RWPE2 (cell line): Measurements from ENCODE around the gene ELP6.

Source experiments
- ATAC-seq: fragments of 200-7000 bp; cut with Tn5 transposase; 3 replicates; pipeline ENCODE4 v1.9.1; 2021; ENCODE audit warnings: low read depth
- DNase-seq: peaks from one replicate; pipeline ENCODE4 v3.0.0-alpha.2; 2020; ENCODE audit warnings: low spot score
- H3K27ac ChIP-seq: fragments of 450-650 bp; 2 replicates; pipeline ENCODE4 v1.5.1; 2017; ENCODE audit warnings: mild to moderate bottlenecking; ENCODE audit not compliant: poor library complexity, severe bottlenecking
- H3K27me3 ChIP-seq: fragments of 250-450 bp; sonication (Bioruptor Pico); 2 replicates; pipeline ENCODE4 v1.5.1; 2021; ENCODE audit warnings: mild to moderate bottlenecking, moderate library complexity; ENCODE audit not compliant: insufficient read depth, poor library complexity, severe bottlenecking
- H3K36me3 ChIP-seq: fragments of 250-450 bp; sonication (Bioruptor Pico); 2 replicates; pipeline ENCODE4 v1.5.1; 2020; ENCODE audit warnings: low read depth, mild to moderate bottlenecking, moderate library complexity
- H3K4me1 ChIP-seq: fragments of 250-450 bp; sonication (Bioruptor Pico); 2 replicates; pipeline ENCODE4 v1.5.1; 2021; ENCODE audit warnings: mild to moderate bottlenecking, moderate library complexity; ENCODE audit not compliant: insufficient read depth, poor library complexity, severe bottlenecking
- H3K4me3 ChIP-seq: fragments of 250-450 bp; sonication (Bioruptor Pico); 2 replicates; pipeline ENCODE4 v1.5.1; 2021; ENCODE audit warnings: mild to moderate bottlenecking, moderate library complexity; ENCODE audit not compliant: severe bottlenecking
- H3K9me3 ChIP-seq: fragments of 250-450 bp; sonication (Bioruptor Pico); 2 replicates; pipeline ENCODE4 v1.5.1; 2021; ENCODE audit warnings: mild to moderate bottlenecking, moderate library complexity; ENCODE audit not compliant: severe bottlenecking
- TF ChIP-seq, protein P1 (sequence below): fragments of 450-650 bp; IDR thresholded peaks from one replicate; pipeline ENCODE4 v1.5.1; 2017; ENCODE audit warnings: mild to moderate bottlenecking, moderate library complexity; ENCODE audit not compliant: poor library complexity, severe bottlenecking

Gene ELP6

GRCh38 chr3:47495886-47496285, 17.6 kb downstream of the ELP6 start:
- DNase-seq (no peak), ATAC-seq (no peak)
- H3K36me3 ChIP-seq: peaks cover 40% of the 10 kb centered on the region
- no peaks in the 10 kb centered on the region for H3K27me3 ChIP-seq
- H3K27ac ChIP-seq: no peak overlapping the region
- TF ChIP-seq, protein P1, sequence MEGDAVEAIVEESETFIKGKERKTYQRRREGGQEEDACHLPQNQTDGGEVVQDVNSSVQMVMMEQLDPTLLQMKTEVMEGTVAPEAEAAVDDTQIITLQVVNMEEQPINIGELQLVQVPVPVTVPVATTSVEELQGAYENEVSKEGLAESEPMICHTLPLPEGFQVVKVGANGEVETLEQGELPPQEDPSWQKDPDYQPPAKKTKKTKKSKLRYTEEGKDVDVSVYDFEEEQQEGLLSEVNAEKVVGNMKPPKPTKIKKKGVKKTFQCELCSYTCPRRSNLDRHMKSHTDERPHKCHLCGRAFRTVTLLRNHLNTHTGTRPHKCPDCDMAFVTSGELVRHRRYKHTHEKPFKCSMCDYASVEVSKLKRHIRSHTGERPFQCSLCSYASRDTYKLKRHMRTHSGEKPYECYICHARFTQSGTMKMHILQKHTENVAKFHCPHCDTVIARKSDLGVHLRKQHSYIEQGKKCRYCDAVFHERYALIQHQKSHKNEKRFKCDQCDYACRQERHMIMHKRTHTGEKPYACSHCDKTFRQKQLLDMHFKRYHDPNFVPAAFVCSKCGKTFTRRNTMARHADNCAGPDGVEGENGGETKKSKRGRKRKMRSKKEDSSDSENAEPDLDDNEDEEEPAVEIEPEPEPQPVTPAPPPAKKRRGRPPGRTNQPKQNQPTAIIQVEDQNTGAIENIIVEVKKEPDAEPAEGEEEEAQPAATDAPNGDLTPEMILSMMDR: no peak
- no peak overlapping the region for H3K4me3 ChIP-seq
- no peaks in the 10 kb centered on the region for H3K4me1 ChIP-seq
- H3K9me3 ChIP-seq: no peaks in the 10 kb centered on the region

DNA sequence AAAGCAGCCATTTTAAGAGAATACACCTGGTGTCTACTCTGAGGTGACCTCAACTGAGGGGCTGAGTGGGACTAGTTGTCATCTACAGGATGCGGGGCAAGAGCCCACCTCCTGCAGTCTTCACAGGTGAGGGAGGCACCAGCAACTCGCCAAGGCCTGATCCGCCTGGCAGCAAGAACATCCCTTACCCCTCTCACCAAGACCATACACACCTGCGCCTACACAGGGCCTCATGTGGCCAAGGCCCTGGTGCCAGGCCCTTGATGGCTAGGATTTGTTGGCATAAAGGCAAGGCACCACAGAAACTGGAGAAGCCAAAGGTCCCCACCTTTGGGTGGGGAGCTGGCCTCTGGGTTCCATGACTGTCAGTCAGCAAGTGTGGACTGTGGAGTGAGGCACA, 18.4 kb downstream of the ELP6 start:
- Histone ChIP-seq H3K27ac (no peak overlapping the region), H3K36me3 (peaks cover 32% of the 10 kb centered on the region), H3K9me3 (no peaks in the 10 kb centered on the region), H3K4me1 (no peaks in the 10 kb centered on the region), H3K27me3 (no peaks in the 10 kb centered on the region), H3K4me3 (no peak overlapping the region)
- TF ChIP-seq, protein P1: no peak
- no peak for ATAC-seq
- no peak for DNase-seq

- TF ChIP-seq, protein P1: no peak
- Histone ChIP-seq H3K4me1 (no peaks in the 10 kb centered on the region), H3K9me3 (no peaks in the 10 kb centered on the region), H3K27me3 (no peaks in the 10 kb centered on the region), H3K36me3 (peaks cover 17% of the 10 kb centered on the region), H3K27ac (no peak overlapping the region), H3K4me3 (no peak overlapping the region)
- DNase-seq (no peak), ATAC-seq (no peak)
Measured at GRCh38 chr3:47491777-47492176, 21.7 kb downstream of the ELP6 start.

DNA sequence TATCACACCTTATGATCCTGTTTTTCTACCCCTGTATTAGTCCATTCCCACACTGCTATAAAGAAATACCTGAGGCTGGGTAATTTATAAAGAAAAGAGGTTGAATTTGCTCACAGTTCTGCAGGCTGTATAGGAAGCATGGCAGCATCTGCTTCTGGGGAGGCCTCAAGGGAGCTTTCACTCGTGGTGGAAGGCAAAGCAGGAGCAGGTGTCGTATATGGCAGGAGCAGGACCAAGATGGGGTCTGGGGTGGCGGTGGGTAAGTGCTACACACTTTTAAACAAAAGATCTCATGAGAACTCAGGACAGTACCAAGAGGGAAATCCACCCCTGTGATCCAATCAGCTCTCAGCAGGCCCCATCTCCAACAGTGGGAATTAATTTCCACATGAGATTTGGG, 22.3 kb downstream of the ELP6 start:
- no peak; the same call in 2 of the 3 replicates for ATAC-seq
- no peak overlapping the region for H3K4me3 ChIP-seq
- no peak for DNase-seq
- H3K27me3 ChIP-seq: no peaks in the 10 kb centered on the region
- no peaks in the 10 kb centered on the region for H3K9me3 ChIP-seq
- H3K36me3 ChIP-seq: peaks cover 16% of the 10 kb centered on the region
- no peak overlapping the region for H3K27ac ChIP-seq
- H3K4me1 ChIP-seq: no peaks in the 10 kb centered on the region
- TF ChIP-seq, protein P1: no peak

DNA sequence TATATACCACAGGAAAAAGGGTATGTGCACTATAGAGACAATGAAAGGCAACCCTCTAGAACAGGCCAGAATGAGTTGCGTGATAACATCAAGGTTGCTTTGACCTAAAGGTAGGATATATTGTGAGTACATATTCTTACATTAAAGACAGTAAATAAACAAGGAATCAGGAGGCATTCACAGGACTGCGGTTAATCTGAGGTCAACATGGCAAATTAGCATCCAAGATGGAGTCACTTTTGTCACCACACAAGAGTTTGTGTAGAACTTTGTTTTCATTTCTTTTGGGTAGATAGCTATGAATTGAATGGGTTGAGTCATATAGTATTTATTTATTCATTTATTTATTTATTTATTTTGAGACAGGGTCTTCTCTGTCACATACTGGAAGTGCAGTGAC, 26.2 kb downstream of the ELP6 start:
- TF ChIP-seq, protein P1: no peak
- ATAC-seq (no peak), DNase-seq (no peak)
- Histone ChIP-seq H3K36me3 (peaks cover 4% of the 10 kb centered on the region; the same call in 1 of the 2 replicates), H3K27me3 (no peaks in the 10 kb centered on the region), H3K27ac (no peak overlapping the region), H3K4me1 (no peaks in the 10 kb centered on the region), H3K4me3 (no peak overlapping the region), H3K9me3 (no peaks in the 10 kb centered on the region)
